K562 (cell line): ENCODE results near the gene C1QTNF6. TPM values are rescaled to one million over a fixed set of nuclear protein-coding genes. Genes with fewer than 3 reads are reported as not detected.

Experiments used
- ATAC-seq: fragments of 200-7000 bp; cut with Tn5 transposase; 3 replicates; pipeline ENCODE4 v1.9.1; 2020; ENCODE audit warnings: moderate library complexity
- BruUV-seq: library from RNA; stranded (reverse); fragments of 400-500 nt; replicated peaks from 2 replicates; lab custom pipeline; 2021; lab: Mats Ljungman, UMichigan
- CTCF ChIA-PET: fragments of 300-600 bp; formaldehyde crosslinking; extraction: SDS; loops from one replicate; lab custom pipeline; 2021; ENCODE audit warnings: low intra/inter-chr PET ratio; lab: Yijun Ruan, JAX
- POLR2A ChIA-PET: fragments of 300-600, 350-650 bp; sonication (Branson Sonifier 250); formaldehyde crosslinking; extraction: SDS; loops from one replicate; lab custom pipeline; 2021; ENCODE audit warnings: antibody characterized with exemption, inconsistent platforms; lab: Yijun Ruan, JAX
- DNase-seq, 4 experiments: peaks; one replicate each; pipeline versions ENCODE4 v3.0.0 to v3.0.0-alpha.2; 2011 to 2018; ENCODE audit warnings: low spot score in 3 of 4, mixed read lengths in 3 of 4; ENCODE audit errors: extremely low read depth in 1 of 4
- FAIRE-seq: peaks from 2 replicates; lab custom pipeline; 2011; peaks lifted over from hg19 to GRCh38; lab: Jason Lieb, UNC
- H2AFZ ChIP-seq: 2 replicates; pipeline ENCODE4 v1.6.0; 2011; ENCODE audit warnings: low read depth, low read length, control low read depth, inconsistent platforms
- H3K27ac ChIP-seq: fragments of 200-600 bp; 3 replicates; pipeline ENCODE4 v1.8.0; 2011; ENCODE audit warnings: low read depth, mild to moderate bottlenecking, control low read depth, inconsistent platforms, low read length, moderate library complexity, mixed read lengths; ENCODE audit errors: extremely low read depth
- H3K27me3 ChIP-seq, 2 experiments: fragments of 300-600 bp in 1 of 2; 2 replicates in 1 of 2; 3 replicates in 1 of 2; pipeline versions ENCODE4 v1.6.0 to v1.8.0; 2011; ENCODE audit warnings: inconsistent platforms in 2 of 2, low read length in 2 of 2, mild to moderate bottlenecking in 1 of 2, mixed read lengths in 1 of 2, moderate library complexity in 1 of 2; ENCODE audit not compliant: control insufficient read depth in 2 of 2, insufficient read depth in 2 of 2
- H3K36me3 ChIP-seq: fragments of 300-600 bp; 3 replicates; pipeline ENCODE4 v1.8.0; 2011; ENCODE audit warnings: mild to moderate bottlenecking, low read length, inconsistent platforms; ENCODE audit not compliant: control insufficient read depth, insufficient read depth
- H3K4me1 ChIP-seq, 2 experiments: fragments of 200-600 bp in 1 of 2; replicated peaks in 1 of 2; 2 replicates in 1 of 2; 3 replicates in 1 of 2; pipeline versions ENCODE4 v1.5.1 to v1.8.0; 2011; ENCODE audit warnings: inconsistent platforms in 2 of 2, low read length in 2 of 2, mild to moderate bottlenecking in 1 of 2, mixed read lengths in 1 of 2, moderate library complexity in 1 of 2; ENCODE audit not compliant: control insufficient read depth in 2 of 2, insufficient read depth in 2 of 2
- H3K4me2 ChIP-seq: 2 replicates; pipeline ENCODE4 v1.6.1; 2011; ENCODE audit warnings: low read length, control low read depth, inconsistent platforms, mixed read lengths; ENCODE audit not compliant: insufficient read depth
- H3K4me3 ChIP-seq: fragments of 200-600 bp; sonication (generic), shearing (Covaris generic); 2 replicates; pipeline ENCODE4 v1.5.1; 2016; ENCODE audit warnings: control low read depth, inconsistent platforms
- H3K79me2 ChIP-seq: fragments of 200-600 bp; 3 replicates; pipeline ENCODE4 v1.8.0; 2011; ENCODE audit warnings: low read length, inconsistent platforms; ENCODE audit not compliant: control insufficient read depth, insufficient read depth
- H3K9ac ChIP-seq, 2 experiments: 2 replicates each; pipeline versions ENCODE4 v1.6.0 to v1.6.1; 2011; ENCODE audit warnings: low read depth in 2 of 2, low read length in 2 of 2, control low read depth in 1 of 2, inconsistent platforms in 1 of 2, mild to moderate bottlenecking in 1 of 2, mixed read lengths in 1 of 2; ENCODE audit not compliant: insufficient read depth in 1 of 2
- H3K9me1 ChIP-seq: one replicate; pipeline ENCODE4 v1.6.0; 2011; ENCODE audit warnings: inconsistent platforms, mild to moderate bottlenecking, low read length, moderate library complexity; ENCODE audit not compliant: control insufficient read depth, insufficient read depth
- H3K9me3 ChIP-seq: replicated peaks from 2 replicates; pipeline ENCODE4 v1.5.1; 2011; ENCODE audit warnings: low read depth, low read length, inconsistent platforms; ENCODE audit not compliant: control insufficient read depth, insufficient read depth
- H4K20me1 ChIP-seq: replicated peaks from 2 replicates; pipeline ENCODE4 v1.6.1; 2011; ENCODE audit warnings: low read length, inconsistent platforms, mixed read lengths; ENCODE audit not compliant: control insufficient read depth, insufficient read depth
- BACH1 ChIP-seq: fragments of 200-800 bp; sonication (Bioruptor generic); IDR thresholded peaks from 2 replicates; pipeline ENCODE4 v1.6.1; 2016; ENCODE audit warnings: missing genetic modification characterization, missing compliant biosample characterization
- BCOR ChIP-seq: fragments of 450-650 bp; IDR thresholded peaks from 2 replicates; pipeline ENCODE4 v1.6.1; 2016
- CREM ChIP-seq: IDR thresholded peaks from 2 replicates; pipeline ENCODE4 v1.6.1; 2014; ENCODE audit warnings: antibody characterized with exemption, low read depth
- MCM3 ChIP-seq: fragments of 450-650 bp; IDR thresholded peaks from 2 replicates; pipeline ENCODE4 v1.6.1; 2016
- MTA1 ChIP-seq: fragments of 450-650 bp; IDR thresholded peaks from 2 replicates; pipeline ENCODE4 v1.6.1; 2017; ENCODE audit warnings: borderline replicate concordance
- NCOA2 ChIP-seq, 2 experiments: fragments of 450-650 bp; IDR thresholded peaks; 2 replicates each; pipeline ENCODE4 v1.6.1; 2018; ENCODE audit warnings: mild to moderate bottlenecking in 2 of 2, moderate library complexity in 1 of 2; ENCODE audit not compliant: partially characterized antibody in 2 of 2
- PTBP1 ChIP-seq: fragments of 200-400 bp; formaldehyde crosslinking; IDR thresholded peaks from 2 replicates; pipeline ENCODE4 v1.6.1; 2017; ENCODE audit warnings: low read depth, low read length
- RBM25 ChIP-seq: fragments of 200-400 bp; formaldehyde crosslinking; IDR thresholded peaks from 2 replicates; pipeline ENCODE4 v1.6.1; 2018; ENCODE audit warnings: low read length, low read depth, moderate library complexity; ENCODE audit not compliant: severe bottlenecking
- TCF3 ChIP-seq: sonication (generic); formaldehyde crosslinking; IDR thresholded peaks from 2 replicates; pipeline ENCODE4 v1.4.0; 2020; ENCODE audit warnings: mild to moderate bottlenecking, missing genetic modification reagents
- TSC22D4 ChIP-seq: fragments of 450-650 bp; IDR thresholded peaks from 2 replicates; pipeline ENCODE4 v1.6.1; 2016; ENCODE audit warnings: missing genetic modification characterization, missing biosample characterization, control low read depth
- ZBTB11 ChIP-seq, 3 experiments: fragments of 200-800 bp in 1 of 3; fragments of 250-450 bp in 1 of 3; fragments of 450-650 bp in 1 of 3; sonication (Bioruptor Pico) in 1 of 3; sonication (Bioruptor generic) in 1 of 3; formaldehyde crosslinking in 1 of 3; IDR thresholded peaks; 2 replicates each; pipeline versions ENCODE4 v1.6.1 to v1.8.0; 2016 to 2022; ENCODE audit warnings: mild to moderate bottlenecking in 2 of 3, missing genetic modification characterization in 2 of 3, missing compliant biosample characterization in 1 of 3, moderate library complexity in 1 of 3
- ZNF830 ChIP-seq: fragments of 250-450 bp; sonication (Bioruptor Pico); IDR thresholded peaks from 2 replicates; pipeline ENCODE4 v1.5.0; 2021; ENCODE audit warnings: mild to moderate bottlenecking
- WGBS: fragments of 100-300 bp; shearing (Covaris generic); methylation state at CpG from one replicate; pipeline ENCODE4 v1.1.6; 2016; ENCODE audit warnings: low coverage, mixed read lengths; ENCODE audit not compliant: insufficient coverage; ENCODE audit errors: missing lambda C conversion rate; 5-methylcytosine and 5-hydroxymethylcytosine counted together
- in situ Hi-C: fragments of 300-500 bp; cut with MboI; formaldehyde crosslinking; loops from 4 replicates; pipeline ENCODE4 v1.15.0; 2018; ENCODE audit warnings: inconsistent platforms, mixed read lengths
- intact Hi-C: fragments of 100-400 bp; cut with micrococcal nuclease; formaldehyde crosslinking; loops from 2 replicates; pipeline ENCODE4 v1.14.2; 2022
- polyA plus RNA-seq, 8 experiments: library from polyadenylated mRNA; depleted of rRNA in 4 of 8; stranded (reverse) in 5 of 8; unstranded in 3 of 8; fragments of >200 nt; fragmentation: Nextera tagmentation in 2 of 8; fragmentation: Illumina TruSeq in 1 of 8; extraction: Ambion mirVana in 2 of 8; extraction: Trizol in 1 of 8; gene quantifications; 2 replicates each; pipeline versions ENCODE4 v1.2.1 to v1.2.3, GENCODE V29; 2011 to 2014; ENCODE audit warnings: inconsistent platforms in 1 of 8, missing spikeins in 1 of 8
- total RNA-seq, 7 experiments: library from RNA; depleted of rRNA in 6 of 7; stranded (reverse); fragments of >200 nt in 6 of 7; fragmentation: Illumina TruSeq in 2 of 7; extraction: Trizol in 2 of 7; gene quantifications; 2 replicates each; pipeline versions ENCODE4 v1.2.1 to v1.2.3, GENCODE V29; 2011 to 2021; ENCODE audit warnings: low replicate concordance in 1 of 7

The C1QTNF6 gene
- total and polyA plus RNA-seq, 9 of the 15 experiments (the other 6 are each of a cell fraction or from before 2014, with no cell fraction given): 0.18 to 0.92 (median 0.55) TPM

GRCh38 chr22:37144180-37144554, 43.9 kb downstream of the C1QTNF6 start:
- H4K20me1 ChIP-seq: no peaks in the 10 kb centered on the region; the same call in 1 of the 2 replicates
- POLR2A ChIA-PET: interaction anchor here (1.2 kb wide), 1 partner anchor 12 kb away, joined by 4 read pairs; no protein-coding TSS in a partner anchor
- no peaks in the 10 kb centered on the region for H3K79me2 ChIP-seq
- DNase-seq: no peak
- peaks cover 0 to 11% of the 10 kb centered on the region in 2 experiments; a peak in 1 of 5 replicates for H3K27me3 ChIP-seq
- no TSS peak for BruUV-seq
- no peak overlapping the region for H3K4me2 ChIP-seq
- WGBS: 51% methylated on average over 7 of the region's 10 CpGs
- no peaks in the 10 kb centered on the region for H3K9me3 ChIP-seq
- H3K36me3 ChIP-seq: no peaks in the 10 kb centered on the region
- FAIRE-seq: no peak
- H3K27ac ChIP-seq: no peak overlapping the region
- intact Hi-C loops: no loop called here
- no peak for TF ChIP-seq PTBP1
- TF ChIP-seq RBM25: peak; percentile 16
- TF ChIP-seq, all 486 proteins: peak for 1
- Histone ChIP-seq H3K9ac (no peak overlapping the region), H3K4me3 (no peak overlapping the region), H2AFZ (no peak overlapping the region), H3K4me1 (peaks cover 5 to 21% of the 10 kb centered on the region in 2 experiments; a peak in 4 of 5 replicates), H3K9me1 (no peaks in the 10 kb centered on the region)
- in situ Hi-C loops: no loop called here
- no peak for ATAC-seq
- CTCF ChIA-PET: no interaction called here

- CTCF ChIA-PET: interaction anchor here (0.5 kb wide), 1 partner anchor 56 kb away, joined by 3 read pairs; no protein-coding TSS in a partner anchor
- FAIRE-seq (peak; percentile 78), ATAC-seq (peak; percentile 75), DNase-seq (peak; percentile 63 to 68 (median 66))
- H2AFZ ChIP-seq: no peak overlapping the region
- no peaks in the 10 kb centered on the region for H4K20me1 ChIP-seq
- H3K79me2 ChIP-seq: no peaks in the 10 kb centered on the region
- WGBS: 0% methylated on average over 3 of the region's 6 CpGs
- H3K9me1 ChIP-seq: no peaks in the 10 kb centered on the region
- H3K4me2 ChIP-seq: peak overlapping the region; percentile 52; the same call in 1 of the 2 replicates
- no peak overlapping the region for H3K27ac ChIP-seq
- H3K9me3 ChIP-seq: no peaks in the 10 kb centered on the region
- POLR2A ChIA-PET: interaction anchor here (0.7 kb wide), 2 partner anchors 211 to 261 kb away, joined by 3 read pairs; no protein-coding TSS in a partner anchor
- H3K27me3 ChIP-seq: peaks cover 0 to 15% of the 10 kb centered on the region in 2 experiments; a peak in 2 of 5 replicates
- intact Hi-C loops (no loop called here), in situ Hi-C loops (no loop called here)
- H3K4me3 ChIP-seq: no peak overlapping the region
- no peaks in the 10 kb centered on the region for H3K36me3 ChIP-seq
- H3K9ac ChIP-seq: peak overlapping the region in 1 of 2 experiments; percentile 71; a peak in 2 of 4 replicates
- peaks cover 5 to 21% of the 10 kb centered on the region in 2 experiments; a peak in 4 of 5 replicates for H3K4me1 ChIP-seq
- no TSS peak for BruUV-seq
- TF ChIP-seq BCOR: no peak
- TF ChIP-seq ZBTB11 (CRISPR knock-in tag; IDR thresholded peaks at IDR 0.05): peak in 1 of 3 experiments; percentile 25; a peak in 1 of 6 replicates
- no peak for TF ChIP-seq TSC22D4 (tag)
- no peak for TF ChIP-seq ZNF830 (CRISPR knock-in tag)
- TF ChIP-seq BACH1 (tag): no peak
- TF ChIP-seq TCF3 (CRISPR knock-in tag): peak; percentile 50; the same call in 1 of the 2 replicates
- no peak for TF ChIP-seq NCOA2 (IDR thresholded peaks at IDR 0.05; ENCODE audit: partially characterized antibody in 2 of 2)
- no peak for TF ChIP-seq MTA1
- TF ChIP-seq CREM: 0 out of 2 replicates have a peak, but pooled peaks have one; percentile 24
- no peak for TF ChIP-seq MCM3
Observed at GRCh38 chr22:37141971-37142370, 46.1 kb downstream of the C1QTNF6 start.
